HG03066 (cell line): ENCODE results near the gene ACVR1B.

Source experiments
- ATAC-seq: cut with Tn5 transposase; IDR thresholded peaks from one replicate; pipeline ENCODE4 v1.9.1; 2021; ENCODE audit warnings: low read depth; ENCODE audit not compliant: unreplicated experiment

ACVR1B gene

DNA sequence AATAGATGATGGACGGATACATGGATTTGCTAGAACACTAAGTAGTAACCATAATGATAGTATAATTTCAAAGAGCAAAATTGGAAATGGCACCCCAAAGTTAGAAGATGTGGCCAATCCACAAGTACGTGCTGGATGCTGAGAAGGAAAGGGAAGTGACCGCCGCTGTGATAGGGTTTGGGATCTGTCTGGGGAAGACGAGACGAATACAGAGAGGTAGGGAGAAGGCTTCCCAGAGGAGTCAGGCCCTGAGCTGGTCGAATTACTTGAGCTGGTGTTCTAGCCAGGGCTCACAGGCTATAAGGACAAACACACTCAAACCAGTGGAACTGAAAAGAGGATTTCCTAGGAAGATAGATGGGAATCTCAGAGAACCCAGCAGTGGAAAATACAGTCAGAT lies 9.4 kb upstream of the ACVR1B start:
- ATAC-seq: no peak

DNA sequence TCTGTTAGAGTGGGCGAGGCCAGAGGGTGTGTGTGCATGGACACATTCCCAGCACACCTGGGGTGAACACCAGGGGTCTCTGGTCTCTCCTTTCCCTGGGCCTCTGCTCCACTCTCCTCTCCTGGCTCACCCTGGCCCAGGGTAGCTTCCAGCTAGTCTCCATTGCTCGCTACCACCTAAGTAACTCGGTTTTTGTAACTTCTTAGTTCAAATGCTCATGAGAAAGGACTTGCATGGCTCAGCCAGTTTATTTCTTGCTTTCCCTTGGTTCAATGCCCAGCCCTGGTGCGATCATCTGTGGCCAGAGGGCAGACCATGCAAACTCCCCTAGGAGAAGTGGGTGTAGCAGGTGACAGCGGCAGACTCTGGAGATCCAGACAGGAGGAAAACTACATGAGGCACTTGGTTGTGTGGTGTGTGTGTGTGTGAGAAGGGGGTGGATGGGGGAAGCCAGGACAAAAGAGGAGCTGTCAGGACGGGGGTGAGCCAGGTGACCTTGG lies 8.9 kb upstream of the ACVR1B start:
- ATAC-seq: no peak

DNA sequence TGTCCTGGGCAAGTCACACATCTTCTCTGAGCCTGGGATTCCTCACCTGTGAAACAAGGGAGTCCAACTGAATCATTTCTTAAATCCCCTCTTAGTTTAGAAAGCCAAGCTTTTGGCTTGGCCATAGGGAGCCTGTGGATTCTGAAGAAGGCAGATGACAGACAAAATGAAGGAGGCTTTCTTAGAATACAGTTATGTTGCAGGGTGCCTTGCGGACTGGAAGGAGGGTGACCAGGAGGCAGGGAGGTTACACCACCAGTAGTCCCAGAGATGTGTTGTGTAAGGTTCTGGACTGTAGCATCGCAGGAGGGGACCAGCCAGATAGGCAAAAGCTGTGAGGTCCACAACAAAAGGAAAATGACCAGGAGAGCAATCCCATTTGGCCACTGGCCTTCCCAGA lies 8.2 kb upstream of the ACVR1B start:
- ATAC-seq: no peak

DNA sequence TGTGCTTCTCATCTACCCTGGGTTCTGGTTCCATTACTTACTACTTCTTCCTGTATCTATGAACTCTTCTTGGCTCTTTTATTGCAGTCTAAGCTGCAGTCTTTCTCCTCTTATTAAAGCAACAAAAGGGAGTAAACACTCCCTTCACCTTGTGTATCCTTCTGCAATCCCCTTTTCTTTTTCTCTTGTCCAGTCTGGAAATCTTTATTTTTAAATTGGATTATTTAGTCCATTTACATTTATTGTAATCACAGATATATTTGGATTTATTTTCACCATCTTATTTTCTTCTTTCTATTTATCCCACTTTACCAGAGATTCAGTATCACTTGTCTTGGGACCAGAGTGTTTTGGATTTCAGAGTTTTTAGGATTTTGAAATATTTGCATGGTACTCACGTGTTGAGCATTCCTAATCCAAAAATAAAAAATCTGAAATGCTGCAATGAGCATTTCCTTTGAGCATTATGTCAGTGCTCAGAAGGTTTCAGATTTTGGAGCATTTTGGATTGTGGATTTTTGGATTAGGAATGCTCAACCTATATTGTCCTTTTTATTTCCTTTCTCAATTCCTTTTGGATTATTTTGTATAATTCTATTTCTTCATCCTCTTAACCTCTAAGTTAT lies 6.8 kb upstream of the ACVR1B start:
- ATAC-seq: no peak

DNA sequence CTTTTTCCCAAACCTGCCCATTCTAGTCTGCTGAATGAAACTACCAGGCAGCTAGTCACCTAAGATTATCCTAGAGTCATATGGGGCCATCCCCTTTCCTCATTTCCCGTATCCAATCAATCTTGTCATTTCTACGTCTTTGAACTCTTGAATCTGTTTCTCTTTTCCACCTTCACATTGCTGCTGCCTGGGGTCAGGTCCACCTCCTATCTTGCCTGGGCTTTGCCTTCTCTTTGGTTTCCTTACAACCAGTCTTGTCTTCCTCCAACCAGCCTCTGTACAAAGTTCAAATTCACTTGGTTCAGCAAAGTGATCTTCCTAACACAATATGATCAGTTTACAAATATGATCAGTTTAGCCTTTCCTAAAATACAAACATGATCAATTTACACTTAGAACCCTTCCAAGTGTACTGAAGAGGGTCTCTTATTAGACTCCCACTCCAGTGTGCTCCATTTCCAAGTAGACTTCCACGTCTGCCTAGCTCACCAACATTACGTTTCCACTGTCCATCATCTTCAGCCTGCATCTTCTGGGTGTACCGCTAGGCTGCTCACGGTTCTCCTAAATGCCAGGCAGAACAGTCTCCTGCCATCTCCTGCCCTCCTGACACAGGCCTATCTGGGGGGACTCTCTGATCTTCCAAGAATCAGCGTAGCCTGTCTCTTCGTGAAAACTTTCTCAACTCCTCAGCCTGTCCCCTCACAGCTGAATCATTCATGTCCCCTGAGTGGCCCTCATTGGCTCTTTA lies 4.1 kb upstream of the ACVR1B start:
- ATAC-seq: no peak

DNA sequence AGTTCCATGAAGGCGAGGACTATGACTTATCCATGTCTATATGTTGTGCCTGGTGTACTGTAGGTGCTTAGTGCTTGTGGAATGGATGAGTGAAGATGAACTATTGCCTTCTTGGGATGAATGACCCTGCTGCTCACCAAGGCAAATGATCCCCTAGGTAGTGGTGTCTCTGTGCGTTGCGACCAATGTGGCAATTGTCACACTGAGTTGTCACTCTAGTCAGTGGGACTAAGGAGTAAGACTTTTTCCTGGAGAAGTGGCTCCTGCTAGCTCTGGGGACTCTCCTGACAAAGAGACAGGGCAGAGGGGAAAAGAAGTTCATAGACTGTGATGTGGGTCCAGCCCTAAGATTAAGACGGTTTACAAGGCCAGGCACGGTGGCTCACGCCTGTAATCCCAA lies 3.4 kb upstream of the ACVR1B start:
- ATAC-seq: no peak

DNA sequence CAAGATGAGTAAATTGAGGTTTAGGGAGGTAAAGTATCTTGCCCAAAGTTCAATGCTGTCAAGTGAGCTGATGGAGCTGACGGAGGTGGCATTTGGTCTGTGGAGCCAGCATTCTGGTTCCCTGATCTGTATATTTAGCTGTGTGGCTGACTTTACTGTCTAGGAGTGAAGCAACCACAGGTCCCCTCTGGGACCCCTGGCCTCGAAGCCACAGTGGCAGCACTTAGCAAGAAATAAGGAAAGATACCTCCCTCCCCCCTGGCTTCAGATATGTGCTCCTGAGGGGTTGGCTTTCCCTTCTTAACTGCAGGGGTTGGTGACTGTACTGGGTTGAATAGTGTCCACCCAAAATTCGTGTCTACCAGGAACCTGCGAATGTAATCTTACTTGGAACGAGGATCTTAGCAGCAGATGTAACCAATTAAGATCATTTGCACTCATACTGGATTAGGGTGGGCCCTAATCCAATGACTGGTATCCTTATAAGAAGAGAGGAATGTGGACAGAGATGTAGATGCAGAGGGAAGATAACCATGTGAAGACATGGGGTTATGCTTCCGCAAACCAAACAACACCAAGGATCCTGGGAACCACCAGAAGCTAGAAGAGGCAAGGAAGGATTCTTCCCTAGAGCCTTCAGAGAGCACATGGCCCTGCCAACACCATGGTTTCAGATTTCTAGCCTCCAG lies 2.0 kb upstream of the ACVR1B start:
- no peak for ATAC-seq

DNA sequence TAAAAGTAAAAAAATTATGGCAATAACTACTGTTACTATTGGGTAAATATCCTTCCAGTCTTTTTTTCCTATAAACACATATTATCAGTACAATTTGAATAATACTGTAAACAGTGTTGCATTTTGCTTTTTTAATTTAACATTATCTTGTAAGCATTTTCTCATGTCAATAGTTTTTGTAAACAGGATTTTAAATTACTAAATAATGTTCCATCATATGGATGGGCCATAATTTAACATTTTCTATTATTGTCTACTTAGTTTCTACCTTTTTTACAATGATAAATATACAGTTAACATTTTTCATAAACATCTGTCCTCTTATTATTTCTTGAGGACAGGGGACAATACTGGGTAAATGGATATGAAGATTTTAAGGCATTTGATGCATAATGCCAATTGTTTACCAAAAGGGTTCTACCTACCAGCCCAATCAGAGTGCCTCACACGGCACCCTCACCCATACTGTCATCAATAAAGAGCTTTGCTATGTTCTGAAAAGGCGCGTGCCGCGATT lies 759 bp upstream of the ACVR1B start:
- ATAC-seq: peak; percentile 20

DNA sequence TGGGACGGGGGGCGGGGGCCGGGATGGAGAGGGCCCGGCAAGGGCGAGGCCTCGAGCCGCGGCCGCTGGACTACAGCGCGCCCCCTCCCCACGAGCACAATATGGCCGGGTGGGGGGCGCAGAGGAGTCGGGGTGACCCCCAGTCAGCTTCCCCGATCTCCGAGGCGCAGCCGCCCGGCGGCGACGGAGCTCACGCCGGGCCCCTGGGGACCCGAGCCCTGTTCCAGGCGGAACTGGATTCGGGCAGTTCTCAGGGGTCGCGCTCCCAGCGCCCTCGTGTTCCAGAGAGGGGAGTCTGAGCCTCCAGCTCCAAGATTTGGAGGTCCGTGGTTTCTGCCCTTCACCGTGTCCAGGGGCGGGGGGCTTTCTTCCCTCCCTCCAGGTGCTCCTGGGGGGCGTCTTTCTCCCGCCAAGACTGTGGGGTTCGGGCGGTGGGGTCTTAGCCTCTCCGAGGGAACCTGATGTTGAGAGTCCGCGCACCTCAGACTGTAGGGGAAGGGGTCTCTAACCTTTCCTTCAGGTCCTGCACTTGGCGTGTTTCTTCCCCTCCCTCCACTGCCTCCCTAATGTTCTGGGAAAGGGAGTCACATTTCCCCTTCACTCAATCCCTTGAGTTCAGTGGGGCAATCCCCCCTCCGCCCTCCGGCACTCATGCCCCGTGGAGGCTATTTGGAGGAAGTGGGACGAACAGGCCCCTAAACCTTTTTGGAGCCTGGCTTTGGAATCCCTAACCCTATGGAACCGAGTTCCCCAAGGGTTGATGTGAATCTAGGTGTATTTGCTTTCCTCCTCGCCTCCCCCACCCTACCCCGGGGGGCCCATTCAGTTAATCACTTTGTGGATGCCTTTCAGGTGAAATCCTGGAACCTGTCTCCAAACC lies 584 bp downstream of the ACVR1B start:
- ATAC-seq: no peak

DNA sequence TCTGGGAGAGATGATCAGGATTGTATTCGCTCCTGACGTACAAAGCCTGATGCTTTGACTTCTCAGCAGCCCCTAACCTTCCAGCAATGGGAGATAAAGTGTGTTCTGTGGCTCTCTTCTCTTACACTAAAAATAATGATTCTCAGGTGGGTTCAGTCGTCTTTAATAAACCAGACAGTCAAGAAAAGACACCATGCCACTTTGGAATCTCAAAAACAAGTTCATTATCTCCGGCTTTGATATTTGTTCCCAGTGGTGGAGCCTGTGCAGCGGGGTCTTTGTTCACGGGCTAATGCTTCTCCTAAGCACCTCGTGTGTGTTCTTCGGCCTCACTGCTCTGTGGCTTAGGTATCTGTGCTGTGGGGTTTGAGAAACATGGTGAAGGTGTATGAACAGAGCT lies 1.6 kb downstream of the ACVR1B start:
- ATAC-seq: no peak

DNA sequence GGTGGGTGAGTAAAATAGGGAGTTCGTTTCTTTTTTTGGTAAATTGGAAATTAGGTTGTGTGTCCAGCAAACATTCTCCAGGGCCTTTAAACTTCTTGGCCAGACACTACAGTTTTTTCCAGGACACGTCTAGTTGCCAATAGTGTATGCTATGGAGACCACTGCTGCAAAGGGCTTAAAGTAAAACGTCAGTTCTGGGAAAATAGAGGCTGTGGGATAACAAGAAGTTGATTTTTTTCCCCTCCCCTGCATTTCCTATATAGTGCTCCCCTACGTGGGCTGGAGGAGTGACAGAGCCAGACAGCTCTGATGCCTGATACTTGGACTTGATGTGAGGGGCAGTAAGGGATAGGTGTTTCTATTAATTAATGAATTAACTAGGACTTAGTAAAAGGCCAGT lies 2.4 kb downstream of the ACVR1B start:
- ATAC-seq: no peak

DNA sequence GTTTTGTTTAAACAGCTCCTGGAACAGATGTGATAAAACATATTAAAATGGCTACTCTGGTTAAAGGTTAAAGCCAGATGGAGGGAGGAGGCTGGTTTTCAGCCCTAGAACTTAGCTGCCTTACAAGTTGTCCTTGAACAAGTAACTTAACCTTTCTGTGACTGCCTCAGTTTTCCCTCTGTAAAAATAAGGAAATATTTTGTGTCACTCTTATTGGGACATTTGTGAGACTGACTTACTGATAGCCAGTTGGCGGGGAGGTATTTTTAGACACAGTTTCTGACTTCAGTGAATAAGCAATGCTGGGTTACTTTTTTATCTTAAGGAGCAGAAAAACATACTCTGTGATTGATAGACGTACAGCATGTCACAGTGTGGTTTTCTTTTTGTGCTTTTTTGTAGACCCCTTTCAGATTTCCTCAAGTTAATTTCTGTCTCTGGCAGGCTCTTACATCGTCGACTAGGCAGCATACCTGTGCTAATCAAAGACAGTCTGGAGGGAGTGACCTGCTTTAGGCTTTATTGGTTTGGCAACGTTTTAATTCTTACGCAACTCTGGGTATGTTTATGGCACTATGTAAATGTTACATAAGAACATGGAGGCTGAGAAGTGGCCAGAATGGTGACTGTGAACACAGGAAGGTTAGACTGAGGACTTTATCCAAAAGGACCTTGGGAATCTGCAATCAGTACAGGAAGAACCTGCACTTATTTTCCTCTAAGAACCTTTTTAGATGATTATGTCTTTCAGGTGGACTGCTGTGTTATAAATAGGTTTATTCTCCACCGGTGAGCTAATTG lies 3.3 kb downstream of the ACVR1B start:
- no peak for ATAC-seq

DNA sequence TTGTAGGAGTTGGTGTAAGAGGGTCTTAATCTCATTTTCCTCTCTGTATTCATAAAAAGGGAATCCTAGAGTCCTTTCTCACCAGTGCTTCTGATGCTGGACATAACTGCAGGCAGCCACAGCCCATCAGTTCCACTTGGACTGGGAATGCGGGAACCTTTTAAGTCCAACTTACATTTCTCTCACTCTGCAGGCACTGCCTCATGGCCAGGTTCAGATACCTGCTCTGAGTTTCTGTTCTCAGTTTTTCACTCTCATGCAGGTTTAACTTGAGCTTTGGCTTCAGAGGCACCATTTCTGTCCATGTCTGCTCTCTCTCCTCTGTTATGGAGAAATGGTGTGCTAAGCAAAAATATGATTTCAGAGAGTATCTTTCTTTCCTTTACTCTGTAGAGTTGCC lies 4.2 kb downstream of the ACVR1B start:
- no peak for ATAC-seq

DNA sequence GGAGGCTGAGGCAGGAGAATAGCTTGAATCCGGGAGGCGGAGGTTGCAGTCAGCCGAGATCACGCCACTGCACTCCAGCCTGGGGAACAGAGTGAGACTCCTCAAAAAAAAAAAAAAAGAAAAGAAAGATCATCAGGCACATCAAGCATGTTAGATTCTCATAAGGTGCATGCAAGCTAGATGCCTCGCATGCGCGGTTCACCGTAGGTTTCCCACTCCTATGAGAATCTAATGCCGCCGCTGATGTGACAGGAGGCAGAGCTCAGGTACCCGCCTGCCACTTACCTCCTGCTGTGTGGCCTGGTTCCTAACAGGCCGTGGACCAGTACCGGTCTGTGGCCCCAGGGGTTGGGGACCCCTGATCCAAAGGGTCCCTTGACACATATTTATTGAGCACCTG lies 7.0 kb downstream of the ACVR1B start:
- no peak for ATAC-seq

DNA sequence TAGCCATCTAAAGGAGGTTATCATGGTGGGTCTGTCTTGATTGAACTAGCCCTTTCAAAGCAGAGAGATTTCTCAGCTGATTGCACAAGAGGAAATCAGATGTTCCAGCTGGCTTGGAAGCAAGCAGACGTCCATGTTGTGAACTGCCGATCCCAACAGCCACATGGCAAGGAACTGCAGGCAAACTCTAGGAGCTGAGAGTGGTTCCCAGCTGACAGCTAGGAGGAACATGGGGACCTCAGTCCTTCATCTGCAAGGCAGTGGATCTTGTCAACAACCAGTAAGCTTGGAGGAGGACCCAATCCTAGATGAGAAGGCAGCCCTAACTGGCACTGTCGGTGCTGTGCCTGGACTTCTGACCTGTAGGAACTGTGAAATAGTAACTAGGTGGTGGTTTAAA lies 7.7 kb downstream of the ACVR1B start:
- ATAC-seq: no peak

DNA sequence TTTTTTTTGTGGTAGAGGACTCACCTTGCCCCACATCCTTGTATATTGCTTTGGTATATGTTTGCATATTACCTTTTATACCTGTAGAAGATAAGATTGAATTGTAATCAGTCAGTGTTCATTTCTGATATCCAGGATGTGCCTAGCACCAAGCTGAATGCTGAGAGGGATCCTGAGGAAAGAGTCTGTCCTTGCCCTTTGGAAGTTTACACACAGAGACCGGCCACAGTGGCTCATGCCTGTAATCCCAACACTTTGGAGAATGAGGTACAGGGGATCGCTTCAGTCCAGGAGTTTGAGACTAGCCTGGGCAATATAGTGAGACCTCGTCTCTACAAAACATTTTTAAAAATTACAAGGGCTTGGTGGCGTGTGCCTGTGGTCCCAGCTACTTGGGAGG lies 8.4 kb downstream of the ACVR1B start:
- ATAC-seq: no peak

DNA sequence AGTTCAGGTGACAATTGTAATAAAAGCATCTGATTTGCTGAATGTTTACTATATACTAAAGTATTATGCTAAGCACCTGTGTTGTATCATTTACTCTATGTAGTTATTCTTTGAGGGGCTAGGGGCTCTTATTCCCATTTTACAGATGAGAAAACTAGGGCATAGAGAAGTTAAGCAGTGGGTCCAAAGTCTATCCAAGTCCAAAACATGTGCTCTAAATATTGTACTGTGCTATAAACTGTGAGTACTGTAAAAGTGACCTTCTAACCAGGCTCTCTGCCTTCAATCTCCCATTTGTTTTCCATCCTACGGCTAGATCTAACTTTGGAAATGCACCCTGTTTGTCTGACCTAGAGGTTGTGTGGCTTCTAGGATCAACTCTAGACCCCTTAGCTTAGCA lies 9.0 kb downstream of the ACVR1B start:
- ATAC-seq: no peak

DNA sequence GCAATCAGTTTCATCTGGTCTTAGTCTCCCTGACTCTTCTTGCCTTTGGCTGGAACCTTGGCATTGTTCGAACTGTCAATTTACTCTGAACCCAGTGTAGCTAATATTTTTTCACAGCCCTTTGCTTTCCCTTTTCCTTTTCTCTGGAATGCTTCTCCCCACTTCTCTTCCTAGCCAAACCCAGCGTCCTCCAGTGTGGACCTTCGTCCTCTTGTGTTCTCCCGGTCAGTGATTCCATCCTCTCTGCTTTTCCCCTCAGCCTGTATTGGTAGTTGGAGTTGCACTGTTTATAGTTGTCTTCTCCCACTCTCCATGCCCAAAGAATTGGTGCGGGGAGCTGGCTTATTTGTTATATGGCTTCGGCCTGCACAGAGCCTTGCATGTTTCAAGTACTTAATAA lies 9.4 kb downstream of the ACVR1B start:
- no peak for ATAC-seq

DNA sequence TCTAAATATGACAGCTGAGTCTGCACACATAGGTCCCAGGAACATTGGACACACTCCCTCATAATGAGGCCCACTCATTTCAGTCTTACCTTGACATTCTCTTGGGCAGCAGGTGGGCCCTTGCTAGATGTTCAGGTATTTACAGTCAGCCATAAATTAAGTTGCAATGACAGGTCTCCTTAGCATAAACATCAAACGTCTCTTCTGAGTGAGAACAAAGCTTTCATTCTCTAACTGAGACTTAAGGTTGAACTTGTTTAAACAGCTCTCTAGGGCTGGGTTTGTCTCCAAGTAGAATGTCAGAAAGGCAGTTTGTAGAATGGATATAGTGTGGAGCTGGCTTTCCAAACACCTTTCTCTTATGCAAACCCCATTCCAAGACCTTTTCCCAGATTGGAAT lies 10.3 kb downstream of the ACVR1B start:
- ATAC-seq: no peak

DNA sequence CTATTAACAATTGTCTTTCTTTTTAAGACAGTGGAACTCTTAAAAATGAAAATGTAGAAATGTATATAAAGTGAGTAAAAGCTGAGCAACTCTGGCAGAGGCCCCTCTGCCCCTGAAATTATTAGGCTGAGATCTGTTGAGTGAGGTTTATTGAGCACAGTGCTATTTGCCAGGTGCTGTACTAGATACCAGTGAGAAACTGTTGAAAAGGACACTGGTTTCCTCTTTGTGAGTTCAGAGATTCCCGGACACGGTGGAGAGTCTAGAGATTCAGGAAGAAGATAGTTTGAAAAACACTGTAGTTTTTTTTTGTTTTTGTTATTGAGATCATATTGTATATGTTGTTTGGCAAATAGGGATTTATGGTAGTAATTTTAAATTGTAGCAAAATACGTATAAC lies 11.2 kb downstream of the ACVR1B start:
- ATAC-seq: no peak
